Measurements from ENCODE around the gene COL23A1.

GRCh38 chr5:178576591-178577351 is 13.4 kb downstream of the COL23A1 start:
- TF ChIP-seq CTCF (IDR thresholded peaks at IDR 0.05; ENCODE audit: low read depth, low read length), result no peak
- no peak for TF ChIP-seq EZH2phosphoT487 (IDR thresholded peaks at IDR 0.05; ENCODE audit: low read depth)

Measured in OCI-LY3 (cell line).